Stimulated activated CD8-positive, alpha-beta memory T cell treated with anti-CD3 and anti-CD28 coated beads, Interleukin-4, amount 100 ng/mL, for 24 hours (primary cell): Measurements from ENCODE around the gene KLHL1.
"Not testable (repeated sequence)": the region's sequence is repeated elsewhere in the genome, so short reads cannot be mapped to it uniquely, and the experiment has no call there.

Experiments used
- DNase-seq: peaks from one replicate; pipeline ENCODE4 v3.0.0-alpha.2; 2020; ENCODE audit warnings: low read depth

Gene KLHL1

GRCh38 chr13:70108356-70109105, at the start of gene KLHL1:
Gene KLHL1, minus strand, starts transcription at chr13:70108452. Its CDS starts 753 bp downstream, at chr13:70107699.
- DNase-seq: no peak

- not testable (repeated sequence) for DNase-seq
Observed at GRCh38 chr13:70142658-70143057, 34.4 kb upstream of the KLHL1 start.

GRCh38 chr13:70128098-70128497, 19.8 kb upstream of the KLHL1 start:
- no peak for DNase-seq

GRCh38 chr13:70125693-70126092, 17.4 kb upstream of the KLHL1 start:
- DNase-seq: no peak

GRCh38 chr13:70117338-70117905, 9.2 kb upstream of the KLHL1 start:
- DNase-seq: no peak

GRCh38 chr13:70107498-70108281, 562 bp downstream of the KLHL1 start, which contains the start of gene ATXN8OS:
Gene ATXN8OS, plus strand, starts transcription at chr13:70107826.
- no peak for DNase-seq

- DNase-seq: no peak
Observed at GRCh38 chr13:70107125-70107497, 1.1 kb downstream of the KLHL1 start.

- DNase-seq: no peak
Observed at GRCh38 chr13:70104481-70104880, 3.8 kb downstream of the KLHL1 start.

- no peak for DNase-seq
Observed at GRCh38 chr13:70098669-70099068, 9.6 kb downstream of the KLHL1 start.

GRCh38 chr13:70090036-70090723, 18.1 kb downstream of the KLHL1 start:
- DNase-seq: no peak

GRCh38 chr13:70088926-70089325, 19.3 kb downstream of the KLHL1 start:
- DNase-seq: no peak

GRCh38 chr13:70087247-70087646, 21.0 kb downstream of the KLHL1 start:
- DNase-seq: no peak

GRCh38 chr13:70080012-70080411, 28.2 kb downstream of the KLHL1 start:
- DNase-seq: no peak

- no peak for DNase-seq
Observed at GRCh38 chr13:70054572-70054971, 53.7 kb downstream of the KLHL1 start.

GRCh38 chr13:70051531-70051930, 56.7 kb downstream of the KLHL1 start:
- DNase-seq: no peak

GRCh38 chr13:70043685-70044084, 64.6 kb downstream of the KLHL1 start:
- no peak for DNase-seq

GRCh38 chr13:70042193-70042592, 66.1 kb downstream of the KLHL1 start:
- DNase-seq: no peak

GRCh38 chr13:70034286-70034685, 74.0 kb downstream of the KLHL1 start:
- DNase-seq: no peak

GRCh38 chr13:70027551-70027950, 80.7 kb downstream of the KLHL1 start:
- no peak for DNase-seq

GRCh38 chr13:70023516-70023915, 84.7 kb downstream of the KLHL1 start:
- DNase-seq: no peak

GRCh38 chr13:70022646-70023045, 85.6 kb downstream of the KLHL1 start:
- DNase-seq: no peak

GRCh38 chr13:70016116-70016515, 92.1 kb downstream of the KLHL1 start:
- DNase-seq: no peak
